ENCODE results near the gene DNAH14. TPM values are rescaled to one million over a fixed set of nuclear protein-coding genes. Genes with fewer than 3 reads are reported as not detected.
"Not testable (repeated sequence)": the region's sequence is repeated elsewhere in the genome, so short reads cannot be mapped to it uniquely, and the experiment has no call there.

Gene DNAH14
- polyA plus RNA-seq, 5 donors, result 14.2 to 21.2 (median 19.6) TPM

- not testable (repeated sequence) for DNase-seq
These were observed 218.3 kb downstream of the DNAH14 start for GRCh38 chr1:225147791-225148190.

GRCh38 chr1:225152061-225152460, 222.6 kb downstream of the DNAH14 start:
- DNase-seq, result no peak

- DNase-seq, result no peak
These were observed 226.1 kb downstream of the DNAH14 start for GRCh38 chr1:225155555-225155954.

- DNase-seq, result no peak
These were observed 226.8 kb downstream of the DNAH14 start for GRCh38 chr1:225156254-225156653.

- DNase-seq, result no peak
These were observed 228.8 kb downstream of the DNAH14 start for GRCh38 chr1:225158291-225158690.

GRCh38 chr1:225159793-225160192, 230.3 kb downstream of the DNAH14 start:
- no peak for DNase-seq

GRCh38 chr1:225177409-225177808, 247.9 kb downstream of the DNAH14 start:
- DNase-seq, result not testable (repeated sequence)

- no peak for DNase-seq
These were observed 250.2 kb downstream of the DNAH14 start for GRCh38 chr1:225179686-225180085.

- no peak for DNase-seq
These were observed 253.2 kb downstream of the DNAH14 start for GRCh38 chr1:225182716-225183115.

GRCh38 chr1:225191199-225191753, 261.8 kb downstream of the DNAH14 start:
- no peak for DNase-seq

- DNase-seq, result no peak
These were observed 272.0 kb downstream of the DNAH14 start for GRCh38 chr1:225201447-225201846.

- no peak for DNase-seq
These were observed 278.3 kb downstream of the DNAH14 start for GRCh38 chr1:225207791-225208190.

- no peak for DNase-seq
These were observed 279.7 kb downstream of the DNAH14 start for GRCh38 chr1:225209153-225209552.

GRCh38 chr1:225210180-225210579, 280.7 kb downstream of the DNAH14 start:
- DNase-seq, result not testable (repeated sequence)

GRCh38 chr1:225211694-225212442, 282.4 kb downstream of the DNAH14 start:
- not testable (repeated sequence) for DNase-seq

- no peak for DNase-seq
These were observed 294.8 kb downstream of the DNAH14 start for GRCh38 chr1:225224287-225224686.

GRCh38 chr1:225225681-225226080, 296.2 kb downstream of the DNAH14 start:
- DNase-seq, result no peak

- DNase-seq, result no peak
These were observed 299.4 kb downstream of the DNAH14 start for GRCh38 chr1:225228871-225229303.

- DNase-seq, result not testable (repeated sequence)
These were observed 300.0 kb downstream of the DNAH14 start for GRCh38 chr1:225229429-225229828.

GRCh38 chr1:225230483-225230882, 301.0 kb downstream of the DNAH14 start:
- DNase-seq, result no peak

- DNase-seq, result not testable (repeated sequence)
These were observed 303.5 kb downstream of the DNAH14 start for GRCh38 chr1:225232930-225233329.

GRCh38 chr1:225242611-225243010, 313.1 kb downstream of the DNAH14 start:
- no peak for DNase-seq

GRCh38 chr1:225250432-225250831, 321.0 kb downstream of the DNAH14 start:
- no peak for DNase-seq

GRCh38 chr1:225253173-225253572, 323.7 kb downstream of the DNAH14 start:
- no peak for DNase-seq
